Measurements from ENCODE around the gene RECQL5. TPM values are rescaled to one million over a fixed set of nuclear protein-coding genes. Genes with fewer than 3 reads are reported as not detected.
"Not testable (repeated sequence)": the region's sequence is repeated elsewhere in the genome, so short reads cannot be mapped to it uniquely, and the experiment has no call there.

Gene RECQL5
- polyA plus RNA-seq, 6 donors from 2014 or later, result 3.6 to 29.4 (median 16.3) TPM

DNA sequence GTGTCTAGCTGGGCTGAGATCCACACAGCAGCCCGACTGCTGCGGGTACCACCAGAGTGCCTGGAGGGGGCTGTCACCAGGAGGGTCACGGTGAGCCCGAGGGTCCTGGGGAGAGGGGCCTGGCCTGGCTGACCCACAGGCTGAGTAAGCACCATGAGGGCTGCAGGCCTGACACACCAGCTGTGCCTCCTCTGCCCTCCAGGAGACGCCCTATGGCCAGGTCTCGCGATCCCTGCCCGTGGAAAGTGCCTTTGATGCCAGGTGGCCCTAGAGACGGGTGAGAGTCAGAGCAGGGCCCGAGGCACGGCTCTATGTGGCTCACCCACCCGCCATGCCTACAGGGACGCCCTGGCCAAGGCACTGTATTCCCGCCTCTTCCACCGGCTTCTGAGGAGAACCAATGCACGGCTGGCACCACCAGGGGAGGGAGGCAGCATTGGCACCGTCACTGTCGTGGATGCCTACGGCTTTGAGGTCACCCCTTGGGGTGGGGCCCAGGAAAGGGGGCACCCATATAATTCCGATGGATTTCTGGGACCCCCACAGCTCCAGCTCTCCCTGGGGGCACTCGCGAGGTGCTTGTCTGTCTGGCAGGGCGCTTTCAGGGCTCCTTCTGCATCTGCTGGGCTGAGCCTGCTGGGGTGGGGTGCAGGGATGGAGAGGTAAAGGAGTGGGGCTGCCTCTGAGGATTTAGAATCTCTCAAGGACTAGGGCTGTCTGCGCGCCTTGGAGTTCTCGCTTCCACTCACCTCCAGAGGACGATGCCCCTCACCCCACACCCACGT is 72.3 kb downstream of the RECQL5 start:
- Mint-ChIP-seq H3K4me3 (no peak overlapping the region), H3K4me1 (peaks cover 5 to 12% (median 9%) of the 10 kb centered on the region in 3 donors), H3K27ac (no peak overlapping the region), H3K27me3 (no peaks in the 10 kb centered on the region), H3K36me3 (no peaks in the 10 kb centered on the region), H3K9me3 (no peaks in the 10 kb centered on the region)
- DNase-seq, result no peak
- ATAC-seq (ENCODE audit: low read depth in 2 of 2), result no peak

DNA sequence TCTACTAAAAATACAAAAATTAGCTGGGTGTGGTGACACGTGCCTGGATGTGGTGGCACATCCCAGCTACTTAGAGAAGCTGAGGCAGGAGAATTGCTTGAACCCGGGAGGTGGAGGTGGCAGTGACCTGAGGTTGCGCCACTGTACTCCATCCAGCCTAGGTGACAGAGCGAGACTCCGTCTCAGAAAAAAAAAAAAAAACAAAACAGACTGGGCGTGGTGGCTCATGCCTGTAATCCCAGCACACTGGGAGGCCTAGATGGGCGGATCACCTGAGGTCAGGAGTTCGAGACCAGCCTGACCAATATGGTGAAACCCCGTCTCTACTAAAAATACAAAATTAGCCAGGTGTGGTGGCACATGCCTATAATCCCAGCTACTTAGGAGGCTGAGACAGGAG is 73.5 kb downstream of the RECQL5 start:
- H3K36me3 Mint-ChIP-seq; ATAC-seq (ENCODE audit: low read depth in 2 of 2); H3K9me3 Mint-ChIP-seq; DNase-seq; H3K27me3 Mint-ChIP-seq: not testable (repeated sequence)
- H3K27ac Mint-ChIP-seq, result peak overlapping the region in 1 of 6 donors; percentile 42
- peak overlapping the region in 1 of 8 donors; percentile 42 for H3K4me3 Mint-ChIP-seq
- peaks cover 5 to 12% (median 9%) of the 10 kb centered on the region in 3 donors for H3K4me1 Mint-ChIP-seq

- DNase-seq (no peak), ATAC-seq (ENCODE audit: low read depth in 2 of 2) (no peak)
- Mint-ChIP-seq H3K36me3 (no peaks in the 10 kb centered on the region), H3K27me3 (no peaks in the 10 kb centered on the region), H3K27ac (no peak overlapping the region), H3K4me3 (peak overlapping the region in 1 of 8 donors; percentile 33), H3K4me1 (peaks cover 5 to 16% (median 9%) of the 10 kb centered on the region in 3 donors), H3K9me3 (no peaks in the 10 kb centered on the region)
Measured at GRCh38 chr17:75592348-75593020, 74.5 kb downstream of the RECQL5 start.

DNA sequence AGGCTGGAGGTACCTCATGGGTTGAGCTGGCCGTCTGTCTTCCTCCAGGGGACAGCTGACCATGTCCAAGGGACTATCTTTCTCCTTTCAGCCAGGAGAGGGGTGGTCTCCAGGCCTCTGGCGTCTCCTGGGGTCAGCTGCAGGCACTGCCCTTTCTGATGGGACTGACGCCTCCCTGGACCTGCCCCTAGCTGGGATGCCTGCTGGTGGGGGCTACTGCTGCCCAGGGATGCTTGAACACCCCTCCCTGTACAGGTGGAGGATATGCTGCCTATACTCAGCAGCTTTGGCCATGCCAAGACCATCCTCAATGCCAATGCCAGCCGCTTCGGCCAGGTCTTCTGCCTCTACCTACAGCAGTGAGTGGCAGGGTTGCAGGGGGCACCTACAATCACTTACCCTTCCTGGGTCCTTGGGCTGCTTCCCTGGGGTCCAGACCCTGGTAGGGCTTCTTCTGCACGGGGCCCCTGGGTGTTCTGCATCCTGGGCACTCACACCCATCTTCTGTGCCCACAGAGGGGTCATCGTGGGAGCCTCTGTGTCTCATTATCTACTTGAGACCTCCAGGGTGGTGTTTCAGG is 75.1 kb downstream of the RECQL5 start:
- Mint-ChIP-seq H3K36me3 (no peaks in the 10 kb centered on the region), H3K9me3 (no peaks in the 10 kb centered on the region), H3K27ac (no peak overlapping the region), H3K4me1 (peaks cover 5 to 21% (median 11%) of the 10 kb centered on the region in 3 donors), H3K4me3 (peak overlapping the region in 1 of 8 donors; percentile 47), H3K27me3 (no peaks in the 10 kb centered on the region)
- ATAC-seq (ENCODE audit: low read depth in 2 of 2) (no peak), DNase-seq (no peak)

GRCh38 chr17:75590849-75591721 is 75.9 kb downstream of the RECQL5 start:
- H3K4me1 Mint-ChIP-seq, result peaks cover 5 to 21% (median 11%) of the 10 kb centered on the region in 3 donors
- no peaks in the 10 kb centered on the region for H3K9me3 Mint-ChIP-seq
- DNase-seq, result no peak
- peak overlapping the region in 2 of 6 donors; percentile 47 to 76 for H3K27ac Mint-ChIP-seq
- H3K4me3 Mint-ChIP-seq, result peak overlapping the region in 7 of 8 donors; percentile 13 to 78 (median 56)
- H3K27me3 Mint-ChIP-seq, result no peaks in the 10 kb centered on the region
- no peaks in the 10 kb centered on the region for H3K36me3 Mint-ChIP-seq
- ATAC-seq (ENCODE audit: low read depth in 2 of 2), result no peak

GRCh38 chr17:75590314-75590761 is 76.6 kb downstream of the RECQL5 start:
- H3K4me3 Mint-ChIP-seq, result peak overlapping the region in 7 of 8 donors; percentile 36 to 79 (median 56)
- ATAC-seq (ENCODE audit: low read depth in 2 of 2), result no peak
- no peaks in the 10 kb centered on the region for H3K36me3 Mint-ChIP-seq
- no peaks in the 10 kb centered on the region for H3K9me3 Mint-ChIP-seq
- H3K27me3 Mint-ChIP-seq, result no peaks in the 10 kb centered on the region
- peaks cover 5 to 21% (median 12%) of the 10 kb centered on the region in 3 donors for H3K4me1 Mint-ChIP-seq
- no peak for DNase-seq
- peak overlapping the region in 1 of 6 donors; percentile 70 for H3K27ac Mint-ChIP-seq

DNA sequence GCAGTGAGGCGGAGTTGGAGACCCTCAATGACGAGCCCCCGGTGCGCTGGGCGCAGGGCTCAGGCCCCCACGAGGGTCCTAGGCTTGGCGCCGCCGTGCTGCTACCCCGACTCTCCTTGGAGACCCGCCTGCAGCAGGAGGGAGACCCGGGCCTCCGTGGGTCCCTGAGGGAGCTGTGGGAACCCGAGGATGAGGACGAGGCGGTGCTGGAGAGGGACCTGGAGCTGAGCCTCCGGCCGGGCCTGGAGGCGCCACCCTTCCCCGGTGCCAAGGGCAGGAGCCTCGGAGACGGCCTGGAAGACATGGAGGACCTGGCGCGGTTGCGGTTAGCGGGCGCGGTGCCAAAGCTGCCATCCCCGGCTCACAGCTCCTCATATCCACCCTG is 77.0 kb downstream of the RECQL5 start:
- ATAC-seq (ENCODE audit: low read depth in 2 of 2) (no peak), DNase-seq (no peak)
- Mint-ChIP-seq H3K4me3 (peak overlapping the region in 7 of 8 donors; percentile 36 to 79 (median 54)), H3K27ac (no peak overlapping the region), H3K9me3 (no peaks in the 10 kb centered on the region), H3K4me1 (peaks cover 5 to 21% (median 12%) of the 10 kb centered on the region in 3 donors), H3K36me3 (no peaks in the 10 kb centered on the region), H3K27me3 (no peaks in the 10 kb centered on the region)

- ATAC-seq (ENCODE audit: low read depth in 2 of 2) (peak; percentile 78 to 87), DNase-seq (peak; percentile 88)
- no peaks in the 10 kb centered on the region for H3K9me3 Mint-ChIP-seq
- no peaks in the 10 kb centered on the region for H3K27me3 Mint-ChIP-seq
- peaks cover 5 to 21% (median 12%) of the 10 kb centered on the region in 3 donors for H3K4me1 Mint-ChIP-seq
- no peaks in the 10 kb centered on the region for H3K36me3 Mint-ChIP-seq
- H3K27ac Mint-ChIP-seq, result peak overlapping the region in 4 of 6 donors; percentile 75 to 95 (median 84)
- H3K4me3 Mint-ChIP-seq, result peak overlapping the region; percentile 62 to 95 (median 82)
Measured at GRCh38 chr17:75589012-75589918, 77.7 kb downstream of the RECQL5 start.

- peak overlapping the region in 2 of 6 donors; percentile 85 to 95 for H3K27ac Mint-ChIP-seq
- H3K9me3 Mint-ChIP-seq, result no peaks in the 10 kb centered on the region
- peak overlapping the region; percentile 57 to 94 (median 84) for H3K4me3 Mint-ChIP-seq
- H3K27me3 Mint-ChIP-seq, result no peaks in the 10 kb centered on the region
- H3K4me1 Mint-ChIP-seq, result peaks cover 5 to 21% (median 12%) of the 10 kb centered on the region in 3 donors
- no peaks in the 10 kb centered on the region for H3K36me3 Mint-ChIP-seq
- no peak for DNase-seq
- peak; percentile 12 to 39 for ATAC-seq (ENCODE audit: low read depth in 2 of 2)
Measured at GRCh38 chr17:75588596-75589011, 78.3 kb downstream of the RECQL5 start.

DNA sequence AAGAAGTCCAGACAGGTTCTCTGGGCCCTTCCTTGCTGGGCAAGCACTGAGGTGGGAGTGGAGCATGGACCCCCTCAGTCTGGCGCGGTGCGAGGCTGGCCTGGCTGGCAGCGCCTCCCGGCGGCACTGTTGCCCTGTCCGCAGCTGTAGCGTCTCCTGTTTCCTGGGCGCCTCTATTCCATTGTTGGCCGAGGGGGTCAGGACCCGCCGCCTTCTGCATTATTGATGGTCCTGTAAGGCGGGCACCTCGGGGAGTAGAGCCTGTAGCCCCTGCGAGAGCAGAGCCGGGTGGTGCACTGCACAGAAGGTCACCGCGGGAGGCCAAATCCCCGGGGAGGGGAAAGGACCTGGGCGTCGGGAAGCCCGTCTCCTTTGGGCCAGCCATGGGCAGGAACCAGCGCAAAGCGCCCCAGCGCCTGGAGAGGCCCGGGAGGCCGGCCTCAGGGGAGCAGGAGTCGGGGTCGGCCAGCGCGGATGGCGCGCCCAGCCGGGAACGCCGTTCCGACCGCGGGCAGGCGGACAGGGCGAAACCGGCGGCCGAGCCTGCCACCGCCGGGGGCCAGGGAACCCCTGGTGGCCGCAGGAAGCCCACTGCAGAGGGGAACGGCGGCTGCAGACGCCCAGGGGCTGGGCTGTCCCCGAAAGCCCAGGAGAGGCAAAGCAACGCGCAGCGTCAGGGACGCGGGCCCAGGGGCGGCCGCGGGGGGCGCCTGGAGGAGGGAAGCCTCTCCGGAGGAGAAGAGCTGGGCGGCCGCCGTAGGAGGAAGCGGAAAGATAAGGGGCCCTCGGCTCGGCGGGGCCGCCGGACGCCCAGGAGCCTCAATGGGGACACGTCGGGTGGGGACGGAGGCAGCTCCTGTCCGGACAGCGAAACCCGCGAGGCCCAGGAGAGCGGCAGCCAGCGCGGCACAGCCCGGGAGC is 79.0 kb downstream of the RECQL5 start, which contains the start of gene MYO15B:
TSS of gene MYO15B (plus strand) at position 126 of the 921 bp plus-strand sequence. CDS start at position 384, 258 bp downstream.
- Mint-ChIP-seq H3K4me1 (peaks cover 5 to 21% (median 12%) of the 10 kb centered on the region in 3 donors), H3K36me3 (no peaks in the 10 kb centered on the region), H3K4me3 (peak within 1 kb of the TSS; percentile 78 to 94 (median 87)), H3K9me3 (no peaks in the 10 kb centered on the region), H3K27me3 (no peaks in the 10 kb centered on the region), H3K27ac (peak within 1 kb of the TSS in 5 of 6 donors; percentile 16 to 95 (median 51))
- DNase-seq, result peak; percentile 81
- peak; percentile 62 to 67 for ATAC-seq (ENCODE audit: low read depth in 2 of 2)

- H3K4me3 Mint-ChIP-seq, result peak overlapping the region in 1 of 8 donors; percentile 80
- no peak overlapping the region for H3K27ac Mint-ChIP-seq
- no peak for DNase-seq
- H3K9me3 Mint-ChIP-seq, result peaks cover 0 to 5% (median 0%) of the 10 kb centered on the region in 7 donors
- H3K36me3 Mint-ChIP-seq, result no peaks in the 10 kb centered on the region
- no peak for ATAC-seq (ENCODE audit: low read depth in 2 of 2)
- peaks cover 0 to 10% (median 4%) of the 10 kb centered on the region in 3 donors for H3K27me3 Mint-ChIP-seq
- H3K4me1 Mint-ChIP-seq, result peaks cover 0 to 15% (median 8%) of the 10 kb centered on the region in 3 donors
Measured at GRCh38 chr17:75584849-75585175, 82.1 kb downstream of the RECQL5 start.

Data from naive B cell (primary cell).